ENCODE data around the gene FNIP2.

The FNIP2 gene

DNA sequence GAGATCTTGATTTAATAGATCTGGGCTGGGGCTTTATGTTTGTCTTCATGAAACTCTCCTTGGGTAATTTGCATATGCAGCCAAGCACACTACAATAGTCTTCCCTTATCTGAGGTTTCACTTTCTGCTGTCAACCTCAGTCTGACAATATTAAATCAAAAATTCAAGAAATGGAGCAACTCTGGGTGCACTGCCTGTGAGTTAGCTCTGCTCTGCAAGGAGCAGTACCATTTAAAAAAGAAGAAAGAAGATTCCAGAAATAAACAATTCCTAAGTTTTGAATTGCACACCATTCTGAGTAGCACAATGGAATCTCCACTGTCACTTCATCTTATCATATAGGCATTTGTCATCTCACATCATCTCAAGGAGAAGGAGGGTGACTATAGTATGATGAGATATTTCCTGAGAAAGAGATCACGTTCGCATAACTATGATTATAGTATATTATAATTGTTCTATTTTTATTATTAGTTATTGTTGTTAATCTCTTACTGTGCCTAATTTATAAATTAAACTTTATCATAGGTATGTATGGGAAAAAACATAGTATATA is 9.4 kb downstream of the FNIP2 start:
- ATAC-seq (ENCODE audit: insufficient read depth, low read depth) (no peak), DNase-seq (no peak)
- Histone ChIP-seq H3K36me3 (ENCODE audit: insufficient read depth, low read length) (no peaks in the 10 kb centered on the region), H2AFZ (ENCODE audit: low read depth, low read length) (no peak overlapping the region), H3K79me2 (ENCODE audit: insufficient read depth, low read length) (no peaks in the 10 kb centered on the region), H4K20me1 (ENCODE audit: insufficient read depth, low read length) (no peaks in the 10 kb centered on the region), H3K4me2 (ENCODE audit: insufficient read depth, low read length) (no peak overlapping the region), H3K4me3 (ENCODE audit: low read depth in 1 of 2, low read length in 2 of 2) (no peak overlapping the region), H3K27ac (ENCODE audit: low read length) (no peak overlapping the region), H3K9me3 (ENCODE audit: insufficient read depth, low read length, severe bottlenecking) (no peaks in the 10 kb centered on the region), H3K27me3 (ENCODE audit: insufficient read depth, low read length, poor library complexity) (no peaks in the 10 kb centered on the region), H3K9ac (ENCODE audit: low read depth, low read length) (no peak overlapping the region), H3K4me1 (ENCODE audit: insufficient read depth, low read length) (no peaks in the 10 kb centered on the region)
- TF ChIP-seq CTCF (IDR thresholded peaks at IDR 0.05; ENCODE audit: borderline replicate concordance, extremely low read depth, low read length, poor library complexity, severe bottlenecking) (no peak), EZH2 (IDR thresholded peaks at IDR 0.05; ENCODE audit: borderline replicate concordance, low read depth, low read length, severe bottlenecking) (no peak)

GRCh38 chr4:158778712-158779111 is 9.9 kb downstream of the FNIP2 start:
- TF ChIP-seq CTCF (IDR thresholded peaks at IDR 0.05; ENCODE audit: borderline replicate concordance, extremely low read depth, low read length, poor library complexity, severe bottlenecking): no peak
- no peak for TF ChIP-seq EZH2 (IDR thresholded peaks at IDR 0.05; ENCODE audit: borderline replicate concordance, low read depth, low read length, severe bottlenecking)
- H3K9me3 ChIP-seq (ENCODE audit: insufficient read depth, low read length, severe bottlenecking): no peaks in the 10 kb centered on the region
- ATAC-seq (ENCODE audit: insufficient read depth, low read depth) (no peak), DNase-seq (no peak)
- H3K9ac ChIP-seq (ENCODE audit: low read depth, low read length): no peak overlapping the region
- no peak overlapping the region for H3K27ac ChIP-seq (ENCODE audit: low read length)
- no peaks in the 10 kb centered on the region for H3K4me1 ChIP-seq (ENCODE audit: insufficient read depth, low read length)
- no peaks in the 10 kb centered on the region for H3K27me3 ChIP-seq (ENCODE audit: insufficient read depth, low read length, poor library complexity)
- H3K4me3 ChIP-seq (ENCODE audit: low read depth in 1 of 2, low read length in 2 of 2): no peak overlapping the region
- H4K20me1 ChIP-seq (ENCODE audit: insufficient read depth, low read length): no peaks in the 10 kb centered on the region
- no peaks in the 10 kb centered on the region for H3K79me2 ChIP-seq (ENCODE audit: insufficient read depth, low read length)
- H3K36me3 ChIP-seq (ENCODE audit: insufficient read depth, low read length): no peaks in the 10 kb centered on the region
- H2AFZ ChIP-seq (ENCODE audit: low read depth, low read length): no peak overlapping the region
- H3K4me2 ChIP-seq (ENCODE audit: insufficient read depth, low read length): no peak overlapping the region

DNA sequence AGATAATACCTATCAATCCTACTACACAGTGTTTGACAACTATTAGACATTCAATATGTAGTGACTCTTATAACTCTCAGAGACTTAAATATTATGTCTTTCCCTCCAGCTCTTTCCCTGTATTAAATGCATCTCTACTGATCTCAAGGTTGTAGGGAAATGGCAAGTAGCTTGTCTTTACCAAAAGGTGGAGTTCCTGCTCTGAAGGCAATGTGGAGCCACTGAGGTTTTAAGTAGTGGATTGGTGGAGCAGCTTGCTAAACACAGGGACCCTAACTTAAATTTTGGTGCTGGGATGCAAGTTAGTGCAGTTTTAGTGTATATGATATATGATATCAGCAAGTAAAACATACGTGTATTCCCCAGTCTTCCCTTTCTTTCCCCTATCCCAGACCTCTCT is 13.1 kb downstream of the FNIP2 start:
- H3K4me2 ChIP-seq (ENCODE audit: insufficient read depth, low read length): no peak overlapping the region
- no peaks in the 10 kb centered on the region for H3K4me1 ChIP-seq (ENCODE audit: insufficient read depth, low read length)
- no peaks in the 10 kb centered on the region for H3K9me3 ChIP-seq (ENCODE audit: insufficient read depth, low read length, severe bottlenecking)
- no peaks in the 10 kb centered on the region for H3K27me3 ChIP-seq (ENCODE audit: insufficient read depth, low read length, poor library complexity)
- H4K20me1 ChIP-seq (ENCODE audit: insufficient read depth, low read length): no peaks in the 10 kb centered on the region
- H3K9ac ChIP-seq (ENCODE audit: low read depth, low read length): no peak overlapping the region
- no peak for ATAC-seq (ENCODE audit: insufficient read depth, low read depth)
- no peak overlapping the region for H2AFZ ChIP-seq (ENCODE audit: low read depth, low read length)
- no peak overlapping the region for H3K4me3 ChIP-seq (ENCODE audit: low read depth in 1 of 2, low read length in 2 of 2)
- H3K36me3 ChIP-seq (ENCODE audit: insufficient read depth, low read length): no peaks in the 10 kb centered on the region
- TF ChIP-seq CTCF (IDR thresholded peaks at IDR 0.05; ENCODE audit: borderline replicate concordance, extremely low read depth, low read length, poor library complexity, severe bottlenecking) (no peak), EZH2 (IDR thresholded peaks at IDR 0.05; ENCODE audit: borderline replicate concordance, low read depth, low read length, severe bottlenecking) (no peak)
- H3K79me2 ChIP-seq (ENCODE audit: insufficient read depth, low read length): no peaks in the 10 kb centered on the region
- DNase-seq: no peak
- H3K27ac ChIP-seq (ENCODE audit: low read length): no peak overlapping the region
